Rectal smooth muscle tissue (tissue), 1 donor: ENCODE measurements around the gene RPS18.
A peak's percentile ranks its signal among the peaks of the same experiment; 100 is the strongest.

Experiments used
- H3K27ac ChIP-seq: one replicate; pipeline ENCODE4 v1.7.0; 2013; ENCODE audit warnings: low read depth, low read length, inconsistent platforms
- H3K27me3 ChIP-seq: one replicate; pipeline ENCODE4 v1.7.0; 2013; ENCODE audit warnings: low read length; ENCODE audit not compliant: control insufficient read depth, insufficient read depth
- H3K36me3 ChIP-seq: one replicate; pipeline ENCODE4 v1.7.0; 2013; ENCODE audit warnings: low read length; ENCODE audit not compliant: control insufficient read depth, insufficient read depth
- H3K4me1 ChIP-seq: one replicate; pipeline ENCODE4 v1.7.0; 2013; ENCODE audit warnings: low read length; ENCODE audit not compliant: control insufficient read depth, insufficient read depth
- H3K4me3 ChIP-seq: one replicate; pipeline ENCODE4 v1.7.0; 2013; ENCODE audit warnings: low read length
- H3K9ac ChIP-seq: one replicate; pipeline ENCODE4 v1.7.0; 2013; ENCODE audit warnings: low read length

Gene RPS18

DNA sequence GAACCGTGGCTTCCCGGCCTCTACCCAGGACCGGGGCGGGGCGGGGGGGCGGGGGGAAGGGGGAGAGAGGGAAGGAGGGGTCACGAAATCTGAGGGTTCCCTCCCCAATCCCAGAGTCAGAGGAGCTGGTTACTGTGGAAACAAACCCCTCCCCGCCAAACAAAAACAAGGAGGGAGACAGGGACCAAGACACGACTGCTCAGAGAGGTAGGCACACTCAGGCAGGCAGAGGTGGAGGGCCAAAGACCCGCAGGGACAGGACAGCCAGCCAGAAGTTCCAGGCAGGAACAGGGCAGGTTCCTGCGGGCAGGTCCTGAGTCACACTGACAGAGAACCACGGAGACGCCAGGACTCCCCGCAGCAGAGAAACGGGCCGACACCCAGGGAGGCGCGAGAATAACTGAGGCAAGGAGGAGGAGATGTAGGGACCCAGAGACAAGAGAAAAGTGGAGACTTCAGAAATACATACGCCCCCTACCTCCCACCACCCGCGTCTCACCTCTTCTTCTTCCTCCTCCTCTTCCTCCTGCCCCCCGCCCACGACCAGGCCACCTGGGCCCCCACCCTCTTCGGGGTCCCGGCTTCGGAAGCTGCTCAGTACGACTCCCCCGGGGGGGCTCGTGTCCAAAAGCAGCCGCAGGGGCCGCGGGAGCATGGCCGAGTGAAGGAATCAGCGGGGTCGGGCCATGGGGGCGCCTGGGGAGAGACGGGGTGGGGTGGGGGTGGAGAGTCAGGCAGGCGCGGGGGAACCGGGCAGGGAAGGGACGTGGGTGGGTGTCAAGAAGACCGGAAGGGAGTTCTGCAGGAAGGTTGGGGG lies 26.3 kb downstream of the RPS18 start:
- Histone ChIP-seq H3K27ac (peak overlapping the region; percentile 90), H3K9ac (peak overlapping the region; percentile 51), H3K4me1 (peaks cover 5% of the 10 kb centered on the region), H3K27me3 (no peaks in the 10 kb centered on the region), H3K36me3 (peaks cover 15% of the 10 kb centered on the region), H3K4me3 (peak overlapping the region; percentile 82)

DNA sequence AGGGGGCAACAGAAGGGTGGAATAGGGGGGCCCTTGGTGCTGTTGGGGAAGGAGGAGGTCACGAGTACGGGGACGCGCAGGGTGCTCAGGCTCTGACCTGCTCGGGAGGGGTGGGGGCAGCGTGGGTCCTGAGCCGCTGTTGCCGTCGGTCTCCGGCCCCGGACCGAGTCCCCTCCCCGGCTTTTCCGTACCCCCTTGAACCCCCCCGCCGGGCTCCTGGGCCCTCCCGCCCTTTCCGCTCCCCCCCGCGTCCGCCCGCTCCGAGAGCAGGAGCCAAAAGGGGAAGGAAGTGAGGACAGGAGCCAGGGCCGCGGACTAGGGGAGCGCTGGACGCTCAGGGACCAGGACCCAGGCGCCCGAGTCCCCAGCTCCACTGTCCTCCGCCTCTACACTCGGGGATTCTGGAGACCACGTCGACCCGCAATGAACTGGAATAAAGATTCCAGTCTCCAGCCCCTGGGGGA lies 26.9 kb downstream of the RPS18 start, which contains the start of gene RGL2:
Gene RGL2 (minus strand): TSS at position 170 of the 464 bp plus-strand sequence. CDS start 332 bp downstream, outside the sequence.
- Histone ChIP-seq H3K4me1 (peaks cover 5% of the 10 kb centered on the region), H3K27me3 (no peaks in the 10 kb centered on the region), H3K9ac (peak within 1 kb of the TSS; percentile 92), H3K4me3 (peak within 1 kb of the TSS; percentile 82), H3K27ac (peak within 1 kb of the TSS; percentile 90), H3K36me3 (peaks cover 11% of the 10 kb centered on the region)

DNA sequence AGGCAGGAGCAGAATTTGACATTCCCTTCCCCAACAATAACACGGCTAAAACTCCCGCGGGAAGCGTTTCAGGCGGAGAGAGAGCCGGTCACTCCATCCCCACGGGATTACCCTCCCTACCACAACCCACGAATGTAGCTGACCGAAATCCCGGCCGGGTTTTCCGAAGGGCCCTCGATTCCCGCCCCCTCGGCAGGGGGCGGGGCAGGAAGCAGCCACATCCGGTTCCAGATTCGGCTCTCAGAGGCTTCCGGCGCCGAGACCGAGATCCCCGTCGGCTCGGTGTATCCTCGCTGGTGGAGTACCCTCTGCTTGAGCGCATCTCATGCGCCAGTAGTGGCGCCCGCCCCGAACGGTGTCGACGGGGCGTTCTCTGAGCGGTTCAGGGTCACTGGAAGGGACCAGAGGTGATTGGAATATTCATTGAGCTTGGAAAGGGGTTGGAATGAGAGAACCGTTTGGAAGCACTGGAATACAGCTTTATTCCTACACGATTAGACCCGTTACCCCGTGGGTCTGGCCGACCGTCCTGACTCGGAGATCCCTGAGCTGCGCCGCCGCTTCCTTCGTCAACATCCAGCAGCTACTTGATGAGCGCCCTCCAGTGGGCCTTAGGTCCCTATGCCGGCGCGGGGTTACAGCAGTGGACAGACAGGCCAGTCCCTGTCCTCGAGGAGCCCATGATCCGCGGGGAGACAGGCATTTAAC lies 27.5 kb downstream of the RPS18 start:
- H3K27ac ChIP-seq = peak overlapping the region; percentile 90
- peaks cover 13% of the 10 kb centered on the region for H3K36me3 ChIP-seq
- H3K4me3 ChIP-seq = peak overlapping the region; percentile 82
- H3K27me3 ChIP-seq = no peaks in the 10 kb centered on the region
- H3K4me1 ChIP-seq = peaks cover 5% of the 10 kb centered on the region
- peak overlapping the region; percentile 92 for H3K9ac ChIP-seq

DNA sequence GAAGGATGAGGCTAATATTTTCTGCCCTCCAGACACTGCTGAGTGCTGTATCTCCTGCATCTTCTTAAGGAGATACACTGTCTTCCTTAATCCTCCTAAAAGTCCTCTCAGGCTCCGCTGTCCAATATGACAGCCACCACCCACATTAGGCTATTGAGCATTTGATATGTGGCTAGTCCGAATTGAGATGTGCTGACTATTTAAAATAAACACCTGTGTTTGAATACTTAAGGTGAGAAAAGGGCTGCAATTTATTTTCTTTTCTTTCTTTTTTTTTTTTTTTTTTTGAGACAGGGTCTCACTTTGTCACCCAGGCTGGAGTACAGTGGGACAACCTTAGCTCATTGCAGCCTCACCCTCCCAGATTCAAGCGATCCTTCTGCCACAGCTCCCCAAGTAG lies 30.0 kb downstream of the RPS18 start:
- no peak overlapping the region for H3K9ac ChIP-seq
- H3K27me3 ChIP-seq = no peaks in the 10 kb centered on the region
- peaks cover 24% of the 10 kb centered on the region for H3K36me3 ChIP-seq
- peaks cover 5% of the 10 kb centered on the region for H3K4me1 ChIP-seq
- no peak overlapping the region for H3K4me3 ChIP-seq
- no peak overlapping the region for H3K27ac ChIP-seq

DNA sequence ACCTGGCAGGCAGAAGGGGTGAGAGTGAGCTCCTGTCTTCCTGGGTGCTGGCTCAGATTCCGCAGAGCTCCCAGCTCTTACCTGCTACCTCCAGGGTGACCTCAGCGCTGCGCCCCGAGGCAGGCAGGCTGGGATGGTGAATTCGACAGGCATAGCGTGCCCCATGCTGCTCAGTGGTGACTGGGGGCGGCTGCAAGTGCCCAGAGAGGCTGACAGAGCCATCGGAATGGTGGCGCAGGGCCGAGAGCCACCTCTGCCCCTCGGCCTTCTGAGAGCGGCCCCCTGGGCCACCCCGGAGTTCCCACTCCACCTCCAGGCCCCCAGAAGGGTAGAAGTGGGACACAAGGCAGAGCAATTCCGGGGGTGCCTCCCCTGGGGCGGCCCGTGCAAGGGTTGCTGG lies 32.3 kb downstream of the RPS18 start:
- Histone ChIP-seq H3K4me3 (no peak overlapping the region), H3K27ac (no peak overlapping the region), H3K36me3 (peaks cover 24% of the 10 kb centered on the region), H3K4me1 (no peaks in the 10 kb centered on the region), H3K27me3 (no peaks in the 10 kb centered on the region), H3K9ac (no peak overlapping the region)

DNA sequence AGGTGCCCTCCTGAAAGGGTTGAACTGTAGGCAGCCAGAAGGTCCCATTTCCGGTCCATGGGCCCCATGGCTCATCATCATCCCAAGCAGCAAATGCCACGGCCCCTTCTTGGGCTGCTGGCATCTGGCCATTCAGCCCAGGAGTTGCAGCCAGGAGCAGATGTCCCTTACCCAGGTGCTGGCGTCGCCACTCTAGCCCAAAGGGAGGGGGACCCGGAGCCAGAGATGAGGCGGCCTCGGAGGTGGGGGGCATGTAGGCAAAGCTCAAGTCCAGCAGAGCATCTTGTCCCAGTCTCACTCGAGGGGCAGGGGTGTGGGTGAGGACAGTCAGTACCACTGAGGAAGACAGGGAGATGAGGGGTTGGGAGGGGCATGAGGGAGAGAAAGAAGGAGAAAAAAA lies 33.2 kb downstream of the RPS18 start:
- no peak overlapping the region for H3K9ac ChIP-seq
- H3K36me3 ChIP-seq = peaks cover 24% of the 10 kb centered on the region
- H3K4me1 ChIP-seq = no peaks in the 10 kb centered on the region
- H3K4me3 ChIP-seq = no peak overlapping the region
- no peaks in the 10 kb centered on the region for H3K27me3 ChIP-seq
- H3K27ac ChIP-seq = no peak overlapping the region

DNA sequence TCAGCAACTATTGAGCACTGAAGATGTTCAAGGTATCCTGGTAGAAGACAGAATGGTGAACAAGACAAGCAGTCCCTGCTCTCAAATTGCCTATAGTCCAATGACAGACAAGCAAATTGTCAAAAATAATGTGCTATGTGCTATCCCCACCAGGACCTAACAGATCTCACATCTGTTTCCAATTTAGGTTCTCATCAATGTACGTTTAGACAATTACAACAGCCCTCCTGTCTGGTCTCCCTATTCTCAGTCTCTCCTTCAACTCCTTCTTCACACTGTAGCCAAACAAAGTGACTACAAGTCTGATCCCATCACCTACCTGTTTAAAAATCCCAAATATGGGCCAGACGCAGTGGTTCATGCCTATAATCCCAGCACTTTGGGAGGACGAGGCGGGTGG lies 34.5 kb downstream of the RPS18 start:
- H3K4me3 ChIP-seq = peak overlapping the region; percentile 2
- H3K9ac ChIP-seq = no peak overlapping the region
- peaks cover 24% of the 10 kb centered on the region for H3K36me3 ChIP-seq
- no peaks in the 10 kb centered on the region for H3K4me1 ChIP-seq
- H3K27ac ChIP-seq = no peak overlapping the region
- H3K27me3 ChIP-seq = no peaks in the 10 kb centered on the region

DNA sequence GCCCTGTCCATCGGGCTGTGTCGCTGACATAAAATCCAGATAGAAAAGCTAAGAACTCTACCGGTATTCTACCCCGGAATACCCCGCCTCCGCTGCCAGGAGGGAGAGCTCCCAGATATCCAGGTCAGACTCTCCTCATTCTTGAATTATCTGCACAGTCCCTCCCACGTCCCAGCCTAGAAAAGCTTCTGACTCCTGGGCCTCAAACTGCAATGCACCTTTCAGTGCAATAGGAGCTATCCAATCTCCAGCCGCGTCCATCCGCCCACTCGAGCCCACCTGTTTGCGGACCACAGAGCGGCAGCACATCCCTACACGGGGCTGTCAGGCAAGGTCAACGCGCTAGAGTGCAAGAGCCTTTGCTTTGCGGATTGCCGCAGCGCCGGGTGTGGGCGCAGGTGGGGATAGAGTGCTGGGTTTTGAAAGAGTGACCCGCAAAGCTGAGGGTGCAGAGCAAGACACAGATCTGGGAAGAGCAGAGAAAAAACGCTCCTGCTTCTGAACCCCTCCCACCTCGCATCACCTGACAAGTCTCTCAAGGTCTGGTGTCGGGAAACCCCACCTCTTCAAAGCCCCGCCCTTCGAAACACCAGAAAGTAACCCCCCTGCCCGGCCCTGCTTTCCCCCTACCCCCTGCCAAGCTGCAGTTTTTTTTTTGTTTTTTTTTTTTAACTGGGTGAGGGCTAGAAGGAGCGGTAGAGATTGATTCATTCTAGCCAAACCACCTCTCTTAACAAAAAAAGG lies 40.7 kb downstream of the RPS18 start:
- peaks cover 15% of the 10 kb centered on the region for H3K4me1 ChIP-seq
- H3K27me3 ChIP-seq = no peaks in the 10 kb centered on the region
- peak overlapping the region; percentile 93 for H3K27ac ChIP-seq
- H3K4me3 ChIP-seq = peak overlapping the region; percentile 98
- H3K9ac ChIP-seq = peak overlapping the region; percentile 82
- no peaks in the 10 kb centered on the region for H3K36me3 ChIP-seq

DNA sequence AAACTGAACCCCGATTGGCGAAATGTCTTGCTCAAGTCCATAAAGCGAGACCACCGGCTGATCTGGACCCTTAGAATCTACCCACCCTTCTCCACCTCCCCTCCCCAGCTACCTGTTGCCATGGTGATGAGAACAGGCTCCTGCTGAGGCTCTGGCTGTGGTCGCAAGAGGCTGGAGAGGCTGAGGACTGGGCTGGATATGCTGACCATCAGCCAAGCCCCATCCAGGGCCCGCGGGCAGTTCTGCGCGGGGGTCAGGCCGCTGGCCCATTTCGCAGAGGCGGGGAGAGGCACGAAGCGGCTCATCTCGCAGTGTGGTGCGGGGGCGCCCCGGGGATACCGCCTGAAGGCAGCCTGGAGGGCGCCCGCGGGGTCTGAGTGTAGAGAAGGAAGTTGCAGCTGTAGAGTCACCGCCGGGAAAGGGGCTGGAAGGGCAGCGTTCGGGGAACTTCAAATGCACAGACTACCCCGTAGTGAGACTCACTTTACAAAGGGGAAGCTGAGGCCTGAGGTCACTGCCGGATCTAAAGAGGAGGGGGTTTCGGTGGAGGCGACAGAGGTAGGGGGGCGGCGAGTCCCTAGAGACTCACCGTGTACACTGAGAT lies 41.3 kb downstream of the RPS18 start:
- Histone ChIP-seq H3K9ac (peak overlapping the region; percentile 97), H3K4me1 (peaks cover 15% of the 10 kb centered on the region), H3K4me3 (peak overlapping the region; percentile 98), H3K27me3 (no peaks in the 10 kb centered on the region), H3K27ac (peak overlapping the region; percentile 93), H3K36me3 (no peaks in the 10 kb centered on the region)

DNA sequence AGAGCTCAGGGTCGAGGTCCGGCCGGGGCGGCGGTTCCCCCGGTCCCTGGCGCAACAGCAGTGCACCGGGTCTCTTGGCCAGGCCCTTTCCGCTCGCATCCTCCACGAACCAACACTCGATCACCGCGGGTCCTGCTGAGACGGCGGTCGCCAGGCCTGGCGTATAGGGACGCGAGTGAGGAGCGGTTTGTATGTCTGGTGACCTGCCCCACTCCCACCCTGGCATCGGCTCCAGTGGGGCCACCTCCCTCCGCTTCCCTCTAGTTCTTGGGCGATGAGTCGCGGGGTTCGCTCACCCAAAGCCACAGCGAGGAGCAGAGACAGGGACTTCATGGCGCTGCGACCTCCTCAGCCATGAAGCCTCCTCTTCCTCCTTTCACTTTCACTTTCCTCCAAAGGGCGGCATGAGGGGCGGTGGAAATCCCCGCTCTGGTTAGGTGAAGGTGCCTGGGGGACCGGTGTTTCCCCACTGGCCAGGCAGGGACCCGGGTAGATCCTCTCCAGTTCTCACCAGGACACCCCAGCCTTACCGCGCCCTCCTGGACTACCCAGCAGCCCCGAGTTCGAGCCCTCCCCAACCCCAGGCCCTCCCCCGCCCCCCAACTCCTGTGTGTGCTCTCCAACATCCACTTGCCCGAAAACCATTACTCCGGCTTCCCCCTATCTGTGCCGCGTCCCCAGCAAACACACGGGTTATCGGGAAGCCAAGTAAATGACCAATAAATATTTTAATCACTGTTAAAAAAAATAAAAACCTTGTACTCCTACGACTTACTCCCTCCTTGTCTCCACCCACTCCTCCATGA lies 42.0 kb downstream of the RPS18 start, which contains the start of gene TAPBP:
Gene TAPBP (minus strand): TSS at position 370 of the 806 bp plus-strand sequence. CDS start 37 bp downstream, at position 333.
- peaks cover 3% of the 10 kb centered on the region for H3K36me3 ChIP-seq
- H3K4me3 ChIP-seq = peak within 1 kb of the TSS; percentile 98
- H3K27me3 ChIP-seq = no peaks in the 10 kb centered on the region
- H3K9ac ChIP-seq = peak within 1 kb of the TSS; percentile 97
- H3K27ac ChIP-seq = peak within 1 kb of the TSS; percentile 93
- H3K4me1 ChIP-seq = peaks cover 15% of the 10 kb centered on the region

DNA sequence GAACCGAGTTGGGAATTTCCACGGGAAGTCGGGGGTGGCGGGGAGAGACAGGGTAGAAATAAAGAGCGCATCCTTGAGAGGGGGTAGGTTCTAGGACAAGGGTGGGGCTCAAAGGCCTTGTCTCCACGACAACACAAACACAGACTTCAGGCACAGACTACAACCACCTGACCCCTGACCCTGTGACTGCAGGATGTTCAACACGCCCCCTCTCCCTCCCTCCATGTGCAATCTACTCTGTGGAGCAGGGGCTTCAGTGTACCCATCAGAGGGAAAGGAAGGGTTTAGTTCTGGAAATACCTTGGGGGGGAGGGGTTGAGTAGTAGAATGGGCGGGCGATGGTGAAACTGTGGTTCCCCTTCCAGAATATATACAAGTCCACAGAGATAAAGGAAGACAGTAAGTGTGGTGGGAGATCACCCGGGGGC lies 42.7 kb downstream of the RPS18 start:
- Histone ChIP-seq H3K9ac (no peak overlapping the region), H3K27ac (peak overlapping the region; percentile 93), H3K27me3 (no peaks in the 10 kb centered on the region), H3K4me1 (peaks cover 15% of the 10 kb centered on the region), H3K4me3 (peak overlapping the region; percentile 98), H3K36me3 (peaks cover 8% of the 10 kb centered on the region)
